GM12878 (cell line): ENCODE measurements around the gene SULT1C3. TPM values are rescaled to one million over a fixed set of nuclear protein-coding genes. Genes with fewer than 3 reads are reported as not detected.

Experiments used
- ATAC-seq: fragments of 200-7000 bp; cut with Tn5 transposase; 3 replicates; pipeline ENCODE4 v1.9.1; 2020; ENCODE audit warnings: mild to moderate bottlenecking, moderate library complexity
- BruUV-seq: library from RNA; stranded (reverse); fragments of 400-500 nt; replicated peaks from 2 replicates; lab custom pipeline; 2021; lab: Mats Ljungman, UMichigan
- CTCF ChIA-PET: fragments of 300-600 bp; sonication (Branson Sonifier 250); formaldehyde crosslinking; extraction: SDS; loops from one replicate; lab custom pipeline; 2021; ENCODE audit warnings: inconsistent platforms; lab: Yijun Ruan, JAX
- POLR2A ChIA-PET: fragments of 350-600 bp; formaldehyde crosslinking; extraction: SDS; loops from one replicate; lab custom pipeline; 2021; ENCODE audit warnings: inconsistent platforms; lab: Charles Lee
- RAD21 ChIA-PET: fragments of 300-600 bp; sonication (Branson Sonifier 250); formaldehyde crosslinking; loops from one replicate; lab custom pipeline; 2023; ENCODE audit warnings: antibody characterized with exemption; ENCODE audit not compliant: unreplicated experiment; lab: Charles Lee
- SMC1A ChIA-PET: fragments of 300-600 bp; sonication (Branson Sonifier 250); formaldehyde crosslinking; loops from one replicate; lab custom pipeline; 2023; ENCODE audit not compliant: unreplicated experiment, uncharacterized antibody; lab: Charles Lee
- DNase-seq: peaks from one replicate; pipeline ENCODE4 v3.0.0-alpha.2; 2011; ENCODE audit warnings: low read depth, low spot score
- FAIRE-seq: peaks from 3 replicates; lab custom pipeline; 2011; peaks lifted over from hg19 to GRCh38; lab: Jason Lieb, UNC
- H2AFZ ChIP-seq: 2 replicates; pipeline ENCODE4 v1.6.0; 2011; ENCODE audit warnings: low read depth, low read length, control low read depth; ENCODE audit not compliant: control insufficient read depth
- H3K27ac ChIP-seq: 2 replicates; pipeline ENCODE4 v1.5.1; 2011; ENCODE audit warnings: control low read depth; ENCODE audit not compliant: control insufficient read depth, insufficient read depth
- H3K27me3 ChIP-seq, 2 experiments: replicated peaks in 1 of 2; 2 replicates each; pipeline versions ENCODE4 v1.6.0 to v1.6.1; 2011; ENCODE audit warnings: low read length in 1 of 2; ENCODE audit not compliant: control insufficient read depth in 2 of 2, insufficient read depth in 2 of 2
- H3K36me3 ChIP-seq, 2 experiments: 2 replicates each; pipeline ENCODE4 v1.5.1; 2011; ENCODE audit warnings: low read length in 1 of 2; ENCODE audit not compliant: control insufficient read depth in 2 of 2, insufficient read depth in 2 of 2
- H3K4me1 ChIP-seq: 2 replicates; pipeline ENCODE4 v1.6.1; 2011; ENCODE audit warnings: mild to moderate bottlenecking, low read length, moderate library complexity, mixed read lengths; ENCODE audit not compliant: control insufficient read depth, insufficient read depth
- H3K4me2 ChIP-seq: 2 replicates; pipeline ENCODE4 v1.6.0; 2011; ENCODE audit warnings: control low read depth; ENCODE audit not compliant: control insufficient read depth, insufficient read depth
- H3K4me3 ChIP-seq: fragments of 200-600 bp; sonication (generic); 2 replicates; pipeline ENCODE4 v1.5.1; 2016
- H3K79me2 ChIP-seq: 2 replicates; pipeline ENCODE4 v1.6.0; 2011; ENCODE audit warnings: low read length; ENCODE audit not compliant: control insufficient read depth, insufficient read depth
- H3K9ac ChIP-seq: 2 replicates; pipeline ENCODE4 v1.8.0; 2011; ENCODE audit warnings: low read length, control low read depth, mixed read lengths; ENCODE audit not compliant: control insufficient read depth, insufficient read depth
- H3K9me3 ChIP-seq: replicated peaks from 3 replicates; pipeline ENCODE4 v1.5.1; 2011; ENCODE audit warnings: mild to moderate bottlenecking, low read length; ENCODE audit not compliant: control insufficient read depth, insufficient read depth
- H4K20me1 ChIP-seq: 2 replicates; pipeline ENCODE4 v1.6.0; 2011; ENCODE audit not compliant: control insufficient read depth, insufficient read depth
- CREB1 ChIP-seq: IDR thresholded peaks from 2 replicates; pipeline ENCODE4 v1.6.1; 2012; ENCODE audit warnings: low read depth, mild to moderate bottlenecking, inconsistent platforms
- EED ChIP-seq: sonication (generic); IDR thresholded peaks from 2 replicates; pipeline ENCODE4 v1.6.1; 2016; ENCODE audit warnings: antibody characterized with exemption, low read depth
- ETV6 ChIP-seq, 2 experiments: fragments of 450-650 bp in 1 of 2; IDR thresholded peaks in 1 of 2; conservative IDR thresholded peaks in 1 of 2; 2 replicates each; pipeline ENCODE4 v1.6.1; 2014; ENCODE audit warnings: antibody characterized with exemption in 1 of 2, borderline replicate concordance in 1 of 2, low read depth in 1 of 2, mild to moderate bottlenecking in 1 of 2, moderate library complexity in 1 of 2
- RELA ChIP-seq: fragments of 450-650 bp; IDR thresholded peaks from 2 replicates; pipeline ENCODE4 v1.8.0; 2014; ENCODE audit warnings: borderline replicate concordance; ENCODE audit not compliant: partially characterized antibody
- REST ChIP-seq: IDR thresholded peaks from 2 replicates; pipeline ENCODE4 v1.6.1; 2012; ENCODE audit warnings: mild to moderate bottlenecking, low read depth, low read length
- SMAD5 ChIP-seq: IDR thresholded peaks from 2 replicates; pipeline ENCODE4 v1.6.1; 2016; ENCODE audit warnings: antibody characterized with exemption, low read depth
- ZBED1 ChIP-seq: IDR thresholded peaks from 2 replicates; pipeline ENCODE4 v1.6.1; 2016; ENCODE audit warnings: borderline replicate concordance
- ZNF217 ChIP-seq: fragments of 450-650 bp; IDR thresholded peaks from 2 replicates; pipeline ENCODE4 v1.6.1; 2017; ENCODE audit warnings: antibody characterized with exemption, mild to moderate bottlenecking
- WGBS: methylation state at CpG from one replicate; pipeline ENCODE4 v1.1.6; 2016; ENCODE audit warnings: low lambda C conversion rate; ENCODE audit not compliant: insufficient replicate concordance, insufficient coverage; ENCODE audit errors: missing lambda C conversion rate; 5-methylcytosine and 5-hydroxymethylcytosine counted together
- in situ Hi-C: fragments of 300-500 bp; cut with MboI; formaldehyde crosslinking; loops from 9 replicates; pipeline ENCODE4 v1.14.3; 2018; ENCODE audit warnings: mixed read lengths
- intact Hi-C: fragments of 100-400 bp; cut with micrococcal nuclease; formaldehyde crosslinking; loops from one replicate; pipeline ENCODE4 v1.14.2; 2022; ENCODE audit not compliant: unreplicated experiment
- polyA plus RNA-seq, 11 experiments: library from polyadenylated mRNA; depleted of rRNA in 4 of 11; unstranded in 6 of 11; stranded (reverse) in 5 of 11; fragments of >200 nt; fragmentation: Nextera tagmentation in 4 of 11; fragmentation: Illumina TruSeq in 1 of 11; extraction: Ambion mirVana in 4 of 11; extraction: Trizol in 1 of 11; gene quantifications; 1 replicate in 1 of 11; 2 replicates in 10 of 11; pipeline versions ENCODE4 v1.2.1 to v1.2.3, GENCODE V29; 2011 to 2016; ENCODE audit warnings: inconsistent platforms in 2 of 11, missing spikeins in 2 of 11, low read depth in 1 of 11
- total RNA-seq, 4 experiments: library from RNA; depleted of rRNA in 3 of 4; stranded (reverse); fragments of >200 nt in 3 of 4; fragmentation: Illumina TruSeq in 1 of 4; extraction: Trizol in 1 of 4; gene quantifications; 2 replicates each; pipeline versions ENCODE4 v1.2.1 to v1.2.3, GENCODE V29; 2013 to 2021
- TF ChIP-seq, protein P1 (sequence below): fragments of 450-650 bp; IDR thresholded peaks from 2 replicates; pipeline ENCODE4 v1.6.1; 2017; ENCODE audit warnings: antibody characterized with exemption, mild to moderate bottlenecking, moderate library complexity
- TF ChIP-seq, protein P2 (sequence below): fragments of 450-650 bp; IDR thresholded peaks from 2 replicates; pipeline ENCODE4 v1.6.1; 2016; ENCODE audit warnings: mild to moderate bottlenecking, moderate library complexity, borderline replicate concordance
- TF ChIP-seq, protein P3 (sequence below): IDR thresholded peaks from 2 replicates; pipeline ENCODE4 v1.6.1; 2012; ENCODE audit warnings: low read depth, low read length, improper control_type of control experiment

The SULT1C3 gene
- total and polyA plus RNA-seq, 10 of the 15 experiments (the other 5 are each of a cell fraction or from before 2014, with no cell fraction given), result not detected

DNA sequence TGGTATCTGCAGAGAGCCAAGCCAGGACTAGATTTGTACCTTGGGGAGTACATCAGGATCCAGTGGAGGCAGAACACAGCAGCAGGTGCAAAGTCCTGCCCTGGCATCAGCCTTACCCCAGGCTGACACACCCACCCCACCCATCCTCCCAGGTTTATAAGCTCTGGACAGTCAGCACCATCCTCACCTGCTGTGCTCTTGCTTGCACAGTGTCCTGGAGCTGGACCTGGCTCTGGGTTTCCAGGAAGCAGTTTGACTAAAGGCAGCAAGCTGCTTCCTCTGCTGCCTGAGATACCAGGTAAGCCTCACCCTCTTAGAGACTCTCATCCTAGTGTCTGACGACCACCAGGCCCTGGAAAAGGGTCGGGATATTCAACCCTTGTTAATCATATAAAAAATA, at the start of gene SULT1C3 (continued):
- TF ChIP-seq ZBED1, result no peak
- no peak for TF ChIP-seq RELA
- TF ChIP-seq ZNF217, result no peak

DNA sequence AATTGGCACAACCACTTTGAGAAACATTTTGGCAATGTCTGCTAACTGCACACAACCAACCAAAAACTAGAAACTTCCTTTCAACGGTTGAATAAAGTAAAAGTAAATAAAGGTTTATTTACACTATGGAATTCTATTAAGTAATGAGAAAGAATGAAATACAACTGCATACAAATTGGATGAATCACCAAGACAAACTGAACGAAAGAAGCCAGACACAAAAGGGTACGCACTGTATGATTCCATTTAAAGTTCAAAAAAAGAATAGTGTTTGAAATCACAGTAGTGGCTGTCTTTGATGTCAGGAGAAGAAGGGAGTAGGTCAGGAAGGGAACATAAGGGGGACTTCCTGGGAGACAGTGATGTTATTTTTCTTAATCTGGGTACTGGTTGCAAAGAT, 46.5 kb upstream of the SULT1C3 start:
- POLR2A ChIA-PET, result no interaction called here
- no peaks in the 10 kb centered on the region for H4K20me1 ChIP-seq
- intact Hi-C loops, result no loop called here
- ATAC-seq (no peak), FAIRE-seq (no peak), DNase-seq (no peak)
- no peaks in the 10 kb centered on the region for H3K27me3 ChIP-seq
- in situ Hi-C loops, result no loop called here
- WGBS, result 47% methylated on average over 3 of the region's 3 CpGs
- H3K4me2 ChIP-seq, result no peak overlapping the region
- H2AFZ ChIP-seq, result no peak overlapping the region
- SMC1A ChIA-PET, result no interaction called here
- TF ChIP-seq, protein P1, sequence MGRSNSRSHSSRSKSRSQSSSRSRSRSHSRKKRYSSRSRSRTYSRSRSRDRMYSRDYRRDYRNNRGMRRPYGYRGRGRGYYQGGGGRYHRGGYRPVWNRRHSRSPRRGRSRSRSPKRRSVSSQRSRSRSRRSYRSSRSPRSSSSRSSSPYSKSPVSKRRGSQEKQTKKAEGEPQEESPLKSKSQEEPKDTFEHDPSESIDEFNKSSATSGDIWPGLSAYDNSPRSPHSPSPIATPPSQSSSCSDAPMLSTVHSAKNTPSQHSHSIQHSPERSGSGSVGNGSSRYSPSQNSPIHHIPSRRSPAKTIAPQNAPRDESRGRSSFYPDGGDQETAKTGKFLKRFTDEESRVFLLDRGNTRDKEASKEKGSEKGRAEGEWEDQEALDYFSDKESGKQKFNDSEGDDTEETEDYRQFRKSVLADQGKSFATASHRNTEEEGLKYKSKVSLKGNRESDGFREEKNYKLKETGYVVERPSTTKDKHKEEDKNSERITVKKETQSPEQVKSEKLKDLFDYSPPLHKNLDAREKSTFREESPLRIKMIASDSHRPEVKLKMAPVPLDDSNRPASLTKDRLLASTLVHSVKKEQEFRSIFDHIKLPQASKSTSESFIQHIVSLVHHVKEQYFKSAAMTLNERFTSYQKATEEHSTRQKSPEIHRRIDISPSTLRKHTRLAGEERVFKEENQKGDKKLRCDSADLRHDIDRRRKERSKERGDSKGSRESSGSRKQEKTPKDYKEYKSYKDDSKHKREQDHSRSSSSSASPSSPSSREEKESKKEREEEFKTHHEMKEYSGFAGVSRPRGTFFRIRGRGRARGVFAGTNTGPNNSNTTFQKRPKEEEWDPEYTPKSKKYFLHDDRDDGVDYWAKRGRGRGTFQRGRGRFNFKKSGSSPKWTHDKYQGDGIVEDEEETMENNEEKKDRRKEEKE, result no peak
- TF ChIP-seq ETV6 (conservative IDR thresholded peaks at IDR 0.05 in 1 of 2, IDR thresholded peaks at IDR 0.05 in 1 of 2; ENCODE audit: borderline replicate concordance in 1 of 2, low read depth in 1 of 2) (no peak), REST (no peak), EED (no peak), CREB1 (no peak), SMAD5 (no peak)
- TF ChIP-seq, protein P2, sequence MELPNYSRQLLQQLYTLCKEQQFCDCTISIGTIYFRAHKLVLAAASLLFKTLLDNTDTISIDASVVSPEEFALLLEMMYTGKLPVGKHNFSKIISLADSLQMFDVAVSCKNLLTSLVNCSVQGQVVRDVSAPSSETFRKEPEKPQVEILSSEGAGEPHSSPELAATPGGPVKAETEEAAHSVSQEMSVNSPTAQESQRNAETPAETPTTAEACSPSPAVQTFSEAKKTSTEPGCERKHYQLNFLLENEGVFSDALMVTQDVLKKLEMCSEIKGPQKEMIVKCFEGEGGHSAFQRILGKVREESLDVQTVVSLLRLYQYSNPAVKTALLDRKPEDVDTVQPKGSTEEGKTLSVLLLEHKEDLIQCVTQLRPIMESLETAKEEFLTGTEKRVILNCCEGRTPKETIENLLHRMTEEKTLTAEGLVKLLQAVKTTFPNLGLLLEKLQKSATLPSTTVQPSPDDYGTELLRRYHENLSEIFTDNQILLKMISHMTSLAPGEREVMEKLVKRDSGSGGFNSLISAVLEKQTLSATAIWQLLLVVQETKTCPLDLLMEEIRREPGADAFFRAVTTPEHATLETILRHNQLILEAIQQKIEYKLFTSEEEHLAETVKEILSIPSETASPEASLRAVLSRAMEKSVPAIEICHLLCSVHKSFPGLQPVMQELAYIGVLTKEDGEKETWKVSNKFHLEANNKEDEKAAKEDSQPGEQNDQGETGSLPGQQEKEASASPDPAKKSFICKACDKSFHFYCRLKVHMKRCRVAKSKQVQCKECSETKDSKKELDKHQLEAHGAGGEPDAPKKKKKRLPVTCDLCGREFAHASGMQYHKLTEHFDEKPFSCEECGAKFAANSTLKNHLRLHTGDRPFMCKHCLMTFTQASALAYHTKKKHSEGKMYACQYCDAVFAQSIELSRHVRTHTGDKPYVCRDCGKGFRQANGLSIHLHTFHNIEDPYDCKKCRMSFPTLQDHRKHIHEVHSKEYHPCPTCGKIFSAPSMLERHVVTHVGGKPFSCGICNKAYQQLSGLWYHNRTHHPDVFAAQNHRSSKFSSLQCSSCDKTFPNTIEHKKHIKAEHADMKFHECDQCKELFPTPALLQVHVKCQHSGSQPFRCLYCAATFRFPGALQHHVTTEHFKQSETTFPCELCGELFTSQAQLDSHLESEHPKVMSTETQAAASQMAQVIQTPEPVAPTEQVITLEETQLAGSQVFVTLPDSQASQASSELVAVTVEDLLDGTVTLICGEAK, result no peak
- TF ChIP-seq, protein P3, sequence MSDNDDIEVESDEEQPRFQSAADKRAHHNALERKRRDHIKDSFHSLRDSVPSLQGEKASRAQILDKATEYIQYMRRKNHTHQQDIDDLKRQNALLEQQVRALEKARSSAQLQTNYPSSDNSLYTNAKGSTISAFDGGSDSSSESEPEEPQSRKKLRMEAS, result no peak
- no peaks in the 10 kb centered on the region for H3K79me2 ChIP-seq
- H3K9me3 ChIP-seq, result no peaks in the 10 kb centered on the region
- RAD21 ChIA-PET, result no interaction called here
- CTCF ChIA-PET, result interaction anchor here (0.7 to 1.4 kb wide), 3 partner anchors 9 to 453 kb away, joined by 3 to 6 read pairs (median 4); no protein-coding TSS in a partner anchor
- no peak overlapping the region for H3K9ac ChIP-seq
- BruUV-seq, result no TSS peak
- no peak overlapping the region for H3K27ac ChIP-seq
- H3K4me3 ChIP-seq, result no peak overlapping the region
- H3K4me1 ChIP-seq, result no peaks in the 10 kb centered on the region
- H3K36me3 ChIP-seq, result no peaks in the 10 kb centered on the region
